PC-3 (cell line): ENCODE measurements around the gene DDX54.

Source experiments
- CTCF ChIP-seq: fragments of 300-600 bp; sonication (generic); conservative IDR thresholded peaks from 2 replicates; pipeline ENCODE4 v1.5.1; 2017; ENCODE audit warnings: antibody characterized with exemption, low read depth, mild to moderate bottlenecking, low read length
- EZH2 ChIP-seq: fragments of 300-600 bp; sonication (generic); IDR thresholded peaks from one replicate; pipeline ENCODE4 v1.6.1; 2017; ENCODE audit warnings: antibody characterized with exemption, mild to moderate bottlenecking, low read length; ENCODE audit not compliant: unreplicated experiment

DNA sequence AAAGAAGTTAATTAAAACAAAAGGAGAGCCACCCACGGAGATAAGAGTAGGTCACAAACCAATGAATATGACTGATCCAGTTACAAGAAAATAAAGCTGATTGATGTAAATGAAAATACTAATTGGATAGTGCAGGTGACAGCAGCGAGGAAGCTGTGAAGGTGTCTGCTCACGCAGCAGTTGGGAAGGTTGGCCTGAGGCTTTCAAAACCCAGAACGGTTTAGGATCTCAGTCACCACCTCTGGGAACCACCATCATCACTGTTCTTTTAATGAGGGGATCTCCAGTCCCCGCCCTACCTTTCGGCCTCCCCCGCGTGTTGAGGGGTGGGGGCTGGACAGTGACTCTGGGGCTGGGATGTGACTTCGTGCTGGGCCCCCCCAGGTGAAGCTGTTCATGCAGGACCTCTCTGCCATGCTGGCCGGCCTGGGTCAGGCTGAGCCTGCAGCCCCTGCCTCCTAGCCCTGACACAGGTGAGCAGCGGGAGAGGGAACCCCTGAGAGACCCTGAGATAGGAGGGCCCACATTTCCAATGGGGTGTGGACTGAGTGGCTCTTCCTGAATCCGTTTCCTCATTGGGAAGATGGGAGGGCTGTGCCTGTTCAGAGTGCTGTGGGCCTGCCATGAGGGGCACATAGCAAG is 27.9 kb downstream of the DDX54 start:
- TF ChIP-seq EZH2 (no peak), CTCF (no peak)
